ENCODE measurements around the gene GSTA5.
"Not testable (repeated sequence)": the region's sequence is repeated elsewhere in the genome, so short reads cannot be mapped to it uniquely, and the experiment has no call there.

The GSTA5 gene

GRCh38 chr6:52814545-52814944 lies 26.1 kb downstream of the GSTA5 start:
- H3K36me3 ChIP-seq (ENCODE audit: control insufficient read depth, insufficient read depth, low read length); H3K9ac ChIP-seq (ENCODE audit: low read depth, low read length); H3K27me3 ChIP-seq (ENCODE audit: control insufficient read depth, insufficient read depth, low read length); H3K9me3 ChIP-seq (ENCODE audit: control insufficient read depth, insufficient read depth, low read length); H3K27ac ChIP-seq (ENCODE audit: low read depth, low read length); H3K4me3 ChIP-seq (ENCODE audit: low read depth, low read length); H3K4me1 ChIP-seq (ENCODE audit: control insufficient read depth, insufficient read depth, low read length): not testable (repeated sequence)

GRCh38 chr6:52809777-52810176 lies 30.8 kb downstream of the GSTA5 start:
- H3K4me1 ChIP-seq (ENCODE audit: control insufficient read depth, insufficient read depth, low read length); H3K4me3 ChIP-seq (ENCODE audit: low read depth, low read length); H3K9me3 ChIP-seq (ENCODE audit: control insufficient read depth, insufficient read depth, low read length); H3K9ac ChIP-seq (ENCODE audit: low read depth, low read length); H3K27me3 ChIP-seq (ENCODE audit: control insufficient read depth, insufficient read depth, low read length); H3K27ac ChIP-seq (ENCODE audit: low read depth, low read length); H3K36me3 ChIP-seq (ENCODE audit: control insufficient read depth, insufficient read depth, low read length): not testable (repeated sequence)

GRCh38 chr6:52808660-52809059 lies 32.0 kb downstream of the GSTA5 start:
- H3K4me3 ChIP-seq (ENCODE audit: low read depth, low read length): no peak overlapping the region
- no peaks in the 10 kb centered on the region for H3K9me3 ChIP-seq (ENCODE audit: control insufficient read depth, insufficient read depth, low read length)
- H3K9ac ChIP-seq (ENCODE audit: low read depth, low read length): no peak overlapping the region
- no peak overlapping the region for H3K27ac ChIP-seq (ENCODE audit: low read depth, low read length)
- no peaks in the 10 kb centered on the region for H3K36me3 ChIP-seq (ENCODE audit: control insufficient read depth, insufficient read depth, low read length)
- no peaks in the 10 kb centered on the region for H3K27me3 ChIP-seq (ENCODE audit: control insufficient read depth, insufficient read depth, low read length)
- H3K4me1 ChIP-seq (ENCODE audit: control insufficient read depth, insufficient read depth, low read length): no peaks in the 10 kb centered on the region

- not testable (repeated sequence) for H3K27me3 ChIP-seq (ENCODE audit: control insufficient read depth, insufficient read depth, low read length); H3K9ac ChIP-seq (ENCODE audit: low read depth, low read length); H3K4me1 ChIP-seq (ENCODE audit: control insufficient read depth, insufficient read depth, low read length); H3K36me3 ChIP-seq (ENCODE audit: control insufficient read depth, insufficient read depth, low read length); H3K9me3 ChIP-seq (ENCODE audit: control insufficient read depth, insufficient read depth, low read length); H3K4me3 ChIP-seq (ENCODE audit: low read depth, low read length); H3K27ac ChIP-seq (ENCODE audit: low read depth, low read length)
Measured at GRCh38 chr6:52803668-52804255, 36.9 kb downstream of the GSTA5 start, which contains the start of gene GSTA1. TSS of gene GSTA1 (minus strand) at chr6:52803816. CDS start at chr6:52799267, 4,549 bp downstream.

- Histone ChIP-seq H3K4me3 (ENCODE audit: low read depth, low read length) (no peak overlapping the region), H3K27ac (ENCODE audit: low read depth, low read length) (no peak overlapping the region), H3K27me3 (ENCODE audit: control insufficient read depth, insufficient read depth, low read length) (no peaks in the 10 kb centered on the region), H3K4me1 (ENCODE audit: control insufficient read depth, insufficient read depth, low read length) (no peaks in the 10 kb centered on the region), H3K36me3 (ENCODE audit: control insufficient read depth, insufficient read depth, low read length) (no peaks in the 10 kb centered on the region), H3K9ac (ENCODE audit: low read depth, low read length) (no peak overlapping the region), H3K9me3 (ENCODE audit: control insufficient read depth, insufficient read depth, low read length) (no peaks in the 10 kb centered on the region)
Measured at GRCh38 chr6:52802806-52803205, 37.8 kb downstream of the GSTA5 start.

- H3K36me3 ChIP-seq (ENCODE audit: control insufficient read depth, insufficient read depth, low read length): no peaks in the 10 kb centered on the region
Measured at GRCh38 chr6:52801188-52801841, 39.3 kb downstream of the GSTA5 start.

GRCh38 chr6:52799272-52799671 lies 41.3 kb downstream of the GSTA5 start:
- not testable (repeated sequence) for H3K27ac ChIP-seq (ENCODE audit: low read depth, low read length); H3K4me1 ChIP-seq (ENCODE audit: control insufficient read depth, insufficient read depth, low read length)

More at GRCh38 chr6:52801188-52801841, 39.3 kb downstream of the GSTA5 start:
- no peak overlapping the region for H3K4me3 ChIP-seq (ENCODE audit: low read depth, low read length)
- no peak overlapping the region for H3K9ac ChIP-seq (ENCODE audit: low read depth, low read length)
- H3K27me3 ChIP-seq (ENCODE audit: control insufficient read depth, insufficient read depth, low read length): no peaks in the 10 kb centered on the region
- H3K27ac ChIP-seq (ENCODE audit: low read depth, low read length): no peak overlapping the region
- H3K4me1 ChIP-seq (ENCODE audit: control insufficient read depth, insufficient read depth, low read length): no peaks in the 10 kb centered on the region
- no peaks in the 10 kb centered on the region for H3K9me3 ChIP-seq (ENCODE audit: control insufficient read depth, insufficient read depth, low read length)

GRCh38 chr6:52794366-52794765 lies 46.2 kb downstream of the GSTA5 start:
- H3K9me3 ChIP-seq (ENCODE audit: control insufficient read depth, insufficient read depth, low read length); H3K27me3 ChIP-seq (ENCODE audit: control insufficient read depth, insufficient read depth, low read length); H3K4me1 ChIP-seq (ENCODE audit: control insufficient read depth, insufficient read depth, low read length); H3K36me3 ChIP-seq (ENCODE audit: control insufficient read depth, insufficient read depth, low read length); H3K27ac ChIP-seq (ENCODE audit: low read depth, low read length); H3K9ac ChIP-seq (ENCODE audit: low read depth, low read length); H3K4me3 ChIP-seq (ENCODE audit: low read depth, low read length): not testable (repeated sequence)

More at GRCh38 chr6:52799272-52799671, 41.3 kb downstream of the GSTA5 start:
- H3K27me3 ChIP-seq (ENCODE audit: control insufficient read depth, insufficient read depth, low read length); H3K4me3 ChIP-seq (ENCODE audit: low read depth, low read length); H3K9me3 ChIP-seq (ENCODE audit: control insufficient read depth, insufficient read depth, low read length); H3K36me3 ChIP-seq (ENCODE audit: control insufficient read depth, insufficient read depth, low read length); H3K9ac ChIP-seq (ENCODE audit: low read depth, low read length): not testable (repeated sequence)

- no peaks in the 10 kb centered on the region for H3K36me3 ChIP-seq (ENCODE audit: control insufficient read depth, insufficient read depth, low read length)
- H3K9ac ChIP-seq (ENCODE audit: low read depth, low read length): no peak overlapping the region
- H3K4me1 ChIP-seq (ENCODE audit: control insufficient read depth, insufficient read depth, low read length): no peaks in the 10 kb centered on the region
- no peaks in the 10 kb centered on the region for H3K9me3 ChIP-seq (ENCODE audit: control insufficient read depth, insufficient read depth, low read length)
- no peak overlapping the region for H3K4me3 ChIP-seq (ENCODE audit: low read depth, low read length)
- no peak overlapping the region for H3K27ac ChIP-seq (ENCODE audit: low read depth, low read length)
- H3K27me3 ChIP-seq (ENCODE audit: control insufficient read depth, insufficient read depth, low read length): no peaks in the 10 kb centered on the region
Measured at GRCh38 chr6:52790861-52791260, 49.8 kb downstream of the GSTA5 start.

- not testable (repeated sequence) for H3K9me3 ChIP-seq (ENCODE audit: control insufficient read depth, insufficient read depth, low read length); H3K4me1 ChIP-seq (ENCODE audit: control insufficient read depth, insufficient read depth, low read length); H3K9ac ChIP-seq (ENCODE audit: low read depth, low read length); H3K27ac ChIP-seq (ENCODE audit: low read depth, low read length); H3K36me3 ChIP-seq (ENCODE audit: control insufficient read depth, insufficient read depth, low read length); H3K27me3 ChIP-seq (ENCODE audit: control insufficient read depth, insufficient read depth, low read length); H3K4me3 ChIP-seq (ENCODE audit: low read depth, low read length)
Measured at GRCh38 chr6:52789658-52790057, 51.0 kb downstream of the GSTA5 start.

GRCh38 chr6:52788478-52788877 lies 52.1 kb downstream of the GSTA5 start:
- Histone ChIP-seq H3K9ac (ENCODE audit: low read depth, low read length) (no peak overlapping the region), H3K36me3 (ENCODE audit: control insufficient read depth, insufficient read depth, low read length) (no peaks in the 10 kb centered on the region), H3K9me3 (ENCODE audit: control insufficient read depth, insufficient read depth, low read length) (no peaks in the 10 kb centered on the region), H3K27ac (ENCODE audit: low read depth, low read length) (no peak overlapping the region), H3K4me3 (ENCODE audit: low read depth, low read length) (no peak overlapping the region), H3K27me3 (ENCODE audit: control insufficient read depth, insufficient read depth, low read length) (no peaks in the 10 kb centered on the region), H3K4me1 (ENCODE audit: control insufficient read depth, insufficient read depth, low read length) (no peaks in the 10 kb centered on the region)

Data from HUES48 (cell line).